Inferior parietal cortex (tissue), 1 donor: ENCODE results near the gene ILKAP.

ENCODE experiments used
- DNase-seq: peaks from one replicate; pipeline ENCODE4 v3.0.0-alpha.2; 2016; ENCODE audit errors: extremely low spot score

Gene ILKAP

DNA sequence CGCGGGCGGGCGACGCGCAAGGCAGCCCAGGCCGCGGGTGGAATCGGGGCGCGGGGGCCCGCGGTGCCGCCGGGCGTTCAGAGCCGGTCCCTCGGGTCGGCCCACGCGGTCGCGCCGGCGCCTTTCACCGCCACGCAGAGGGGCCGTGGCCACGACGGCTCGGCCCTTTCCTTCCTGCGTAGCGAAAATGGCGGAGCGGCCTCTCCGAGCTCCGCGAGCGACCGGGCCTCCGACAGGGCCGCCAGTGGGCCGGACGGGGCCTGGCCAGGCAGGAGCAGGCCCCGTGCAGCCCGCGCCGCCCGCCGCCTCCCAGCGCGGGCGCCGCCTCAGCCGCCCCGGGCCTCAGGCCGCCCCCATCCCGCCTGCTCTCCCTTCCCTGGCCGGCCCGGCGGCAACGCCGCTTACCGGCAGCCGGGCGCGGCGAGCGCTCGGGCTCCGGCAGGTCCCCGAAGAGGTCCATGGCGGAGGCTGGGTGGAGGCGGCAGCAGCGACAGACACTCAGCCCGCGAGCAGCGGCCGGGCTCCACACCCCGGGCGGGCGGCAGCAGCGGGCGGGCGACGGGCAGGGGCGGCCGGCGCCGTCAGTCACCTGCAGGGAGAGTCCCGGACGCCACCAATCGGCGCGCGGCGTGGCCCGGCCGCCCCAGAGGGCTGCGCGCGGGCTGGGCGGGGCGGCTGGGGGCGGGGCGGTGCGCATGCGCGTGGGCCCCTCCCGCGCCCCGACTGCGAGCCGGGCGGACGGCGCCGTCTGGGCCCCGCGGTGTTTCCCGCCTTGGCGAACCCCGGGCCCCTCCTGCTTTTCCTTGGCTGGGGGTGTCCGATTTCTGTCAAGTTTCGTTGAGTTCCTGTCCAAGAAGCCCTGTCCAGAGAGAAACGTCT is at the start of gene ILKAP:
Gene ILKAP (minus strand): TSS at position 602 of the 879 bp plus-strand sequence. CDS start 142 bp downstream, at position 460.
- peak; percentile 65 for DNase-seq

- no peak for DNase-seq
Observed at GRCh38 chr2:238252766-238253630, 49.5 kb upstream of the ILKAP start.

- no peak for DNase-seq
Observed at GRCh38 chr2:238251986-238252385, 48.5 kb upstream of the ILKAP start.

- DNase-seq = no peak
Observed at GRCh38 chr2:238251331-238251730, 47.8 kb upstream of the ILKAP start.

DNA sequence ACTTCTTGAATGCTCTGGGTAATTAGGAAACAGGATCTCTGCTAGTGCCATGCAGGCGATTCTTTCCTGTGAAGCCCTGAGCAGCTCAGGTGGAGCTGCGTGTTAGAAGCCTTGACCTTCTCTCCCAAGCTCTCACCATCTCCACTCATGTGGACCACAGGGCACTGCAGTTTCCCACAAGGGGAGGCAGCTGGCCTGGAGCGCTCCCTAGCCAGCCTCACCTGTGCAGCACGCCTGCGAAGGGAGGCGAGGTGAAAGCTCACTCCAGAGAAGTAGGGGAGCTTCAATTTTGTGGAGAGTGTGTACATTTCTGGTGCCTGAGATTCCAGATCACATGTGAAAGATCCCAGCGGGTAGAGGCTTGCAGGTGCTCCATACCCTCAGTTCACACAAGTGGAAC is 47.4 kb upstream of the ILKAP start:
- no peak for DNase-seq

DNA sequence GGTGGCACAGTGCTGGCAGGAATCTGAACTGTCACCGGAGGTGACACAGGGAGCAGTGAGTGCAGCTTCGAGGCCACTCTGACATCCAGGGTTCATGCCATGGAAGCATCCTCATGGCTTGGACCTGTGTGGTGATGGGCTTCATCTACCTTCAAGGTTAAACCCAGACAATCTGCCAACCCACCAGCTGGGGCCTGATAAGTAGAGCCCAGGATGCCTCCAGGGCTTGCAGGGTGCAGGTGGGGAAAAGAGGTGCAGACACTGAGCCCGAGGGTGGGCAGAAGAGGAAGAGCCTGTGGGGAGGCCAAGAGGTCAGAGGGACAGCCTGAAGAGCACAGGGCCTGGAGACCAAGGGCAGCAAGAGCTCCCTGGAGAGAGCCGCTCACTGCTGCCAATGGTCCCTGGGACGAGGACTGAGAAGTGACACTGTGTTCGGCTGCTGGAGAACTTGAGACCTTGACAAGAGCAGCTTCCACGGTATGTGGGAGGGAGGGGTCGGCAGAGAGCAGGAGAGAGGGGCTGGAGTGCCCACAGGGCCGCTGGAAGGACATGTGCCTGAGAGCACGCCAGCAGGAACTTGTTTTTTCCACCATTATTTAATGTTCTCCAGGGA is 44.5 kb upstream of the ILKAP start:
- DNase-seq = no peak

DNA sequence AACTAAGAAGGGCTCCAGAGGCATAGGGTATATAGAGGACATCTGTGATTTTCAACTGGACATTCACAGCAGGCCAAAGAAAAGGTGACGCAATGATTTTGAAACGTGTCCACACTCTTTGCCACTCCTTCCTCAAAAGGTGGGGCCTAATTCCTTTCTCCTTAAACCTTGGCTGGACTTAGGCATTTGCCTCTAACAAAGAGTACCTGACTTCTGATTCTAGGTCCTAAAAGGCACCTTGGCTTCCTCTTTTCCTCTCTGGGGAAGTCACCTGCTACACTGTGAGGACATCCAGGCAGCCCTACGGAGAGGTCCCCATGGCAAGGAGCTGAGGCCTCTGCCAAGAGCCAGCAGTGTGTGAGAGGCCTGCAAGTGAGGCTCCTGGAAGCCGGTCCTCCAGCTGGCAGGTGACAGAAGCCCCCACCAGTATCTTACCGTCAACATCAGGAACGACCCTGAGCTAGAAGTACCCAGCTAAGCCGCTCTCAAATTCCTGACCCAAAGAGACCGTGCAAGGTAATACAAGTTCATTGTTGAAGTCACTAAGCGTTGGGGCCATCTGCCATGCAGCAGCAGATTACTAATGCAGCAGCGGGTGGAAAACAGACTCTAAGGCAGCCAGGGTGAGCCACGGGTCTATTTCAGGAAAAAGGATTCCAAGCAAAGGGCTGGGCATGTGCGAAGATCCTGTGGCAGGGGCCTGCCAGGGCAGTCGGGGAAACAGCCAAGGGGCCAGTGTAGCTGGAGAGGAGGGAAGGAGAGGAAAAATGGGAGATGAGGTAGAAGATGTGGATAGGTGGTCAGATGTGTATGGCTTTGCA is 43.7 kb upstream of the ILKAP start:
- DNase-seq = no peak

GRCh38 chr2:238244151-238244550 is 40.7 kb upstream of the ILKAP start:
- no peak for DNase-seq

GRCh38 chr2:238243496-238244076 is 40.1 kb upstream of the ILKAP start:
- no peak for DNase-seq

DNA sequence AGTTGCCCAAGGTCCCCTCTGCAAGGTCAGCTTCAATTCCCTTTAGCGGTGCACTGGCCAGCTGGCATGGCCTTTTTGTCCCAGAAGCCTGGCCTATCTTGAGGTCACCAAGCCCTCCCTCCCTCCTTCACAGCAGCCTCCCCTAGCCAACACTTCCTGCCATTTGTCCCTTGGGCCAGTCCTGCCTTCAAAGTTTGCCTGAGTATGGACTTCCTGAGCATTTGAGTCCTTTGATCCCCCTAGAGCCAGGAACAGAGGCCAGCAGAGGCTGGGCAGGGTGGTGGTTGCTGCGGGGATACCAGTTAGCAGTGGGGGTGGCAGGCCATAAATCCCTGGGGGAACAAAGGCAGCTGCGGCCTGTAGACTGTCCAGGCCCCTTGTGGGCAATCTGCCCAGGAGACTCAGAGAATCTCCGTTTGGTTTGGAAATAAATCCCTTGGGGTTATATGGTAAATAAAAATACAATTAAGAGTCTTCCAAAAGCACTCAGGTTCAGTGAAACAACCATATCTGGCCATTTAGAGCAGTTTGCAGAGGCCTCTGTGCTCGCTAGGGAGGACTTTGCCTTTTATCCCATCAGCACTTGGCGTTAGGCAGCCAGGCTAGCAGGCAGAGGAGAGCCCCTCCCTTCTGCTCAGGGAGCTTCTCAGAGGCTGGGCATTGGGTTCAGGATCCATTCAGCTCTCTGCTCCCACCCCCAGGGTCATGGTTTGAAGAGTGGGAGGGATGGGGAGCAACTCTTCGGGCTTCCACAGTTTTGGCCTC is 39.4 kb upstream of the ILKAP start:
- DNase-seq = no peak

GRCh38 chr2:238241970-238242369 is 38.5 kb upstream of the ILKAP start:
- no peak for DNase-seq

DNA sequence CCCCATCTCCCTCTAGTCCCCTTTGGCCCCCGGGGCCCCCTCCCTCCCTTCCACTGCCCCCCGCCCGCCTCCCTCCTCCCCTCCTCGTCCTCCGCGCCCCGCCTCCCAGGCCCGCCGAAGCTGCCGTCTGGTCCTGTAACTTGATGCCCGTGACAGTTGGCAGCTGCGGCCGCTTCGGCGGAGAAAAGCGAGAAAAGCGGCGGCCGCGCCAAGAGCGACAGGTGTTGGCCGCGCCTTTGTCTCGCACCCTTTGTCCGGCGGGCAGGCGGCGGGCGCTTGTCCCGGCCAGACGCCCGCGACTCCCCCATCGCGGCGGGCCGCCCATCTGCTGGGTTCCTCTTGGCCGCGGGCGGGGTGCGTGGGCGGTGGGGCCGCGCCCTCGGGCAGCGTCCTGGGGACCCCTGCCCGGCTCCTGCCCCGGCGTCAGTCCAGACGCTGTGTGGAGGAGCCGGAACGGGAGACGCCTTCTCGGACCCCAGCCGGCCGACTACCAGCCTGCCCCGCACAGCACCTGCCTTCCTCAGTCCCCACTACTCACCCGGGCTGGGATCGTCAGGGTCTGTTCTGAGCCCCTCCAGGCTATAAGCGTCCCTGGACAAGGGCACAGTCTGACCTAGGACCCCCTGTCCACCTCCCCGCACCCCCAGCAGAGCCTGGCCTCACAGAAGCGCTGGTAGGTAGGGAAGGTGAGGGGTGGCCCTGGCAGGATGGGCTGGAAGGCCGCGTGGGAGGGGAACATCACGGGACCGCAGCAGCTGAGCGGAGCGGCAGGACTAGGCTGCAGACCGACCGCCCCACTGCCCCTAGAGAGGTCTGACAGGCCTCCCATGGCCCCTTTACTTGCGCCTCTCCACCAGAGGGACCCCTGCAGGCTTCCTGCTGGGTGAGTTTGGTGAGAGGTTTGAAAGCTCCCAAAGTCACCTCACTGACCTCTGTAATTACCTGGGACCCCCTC is 37.5 kb upstream of the ILKAP start:
- no peak for DNase-seq

DNA sequence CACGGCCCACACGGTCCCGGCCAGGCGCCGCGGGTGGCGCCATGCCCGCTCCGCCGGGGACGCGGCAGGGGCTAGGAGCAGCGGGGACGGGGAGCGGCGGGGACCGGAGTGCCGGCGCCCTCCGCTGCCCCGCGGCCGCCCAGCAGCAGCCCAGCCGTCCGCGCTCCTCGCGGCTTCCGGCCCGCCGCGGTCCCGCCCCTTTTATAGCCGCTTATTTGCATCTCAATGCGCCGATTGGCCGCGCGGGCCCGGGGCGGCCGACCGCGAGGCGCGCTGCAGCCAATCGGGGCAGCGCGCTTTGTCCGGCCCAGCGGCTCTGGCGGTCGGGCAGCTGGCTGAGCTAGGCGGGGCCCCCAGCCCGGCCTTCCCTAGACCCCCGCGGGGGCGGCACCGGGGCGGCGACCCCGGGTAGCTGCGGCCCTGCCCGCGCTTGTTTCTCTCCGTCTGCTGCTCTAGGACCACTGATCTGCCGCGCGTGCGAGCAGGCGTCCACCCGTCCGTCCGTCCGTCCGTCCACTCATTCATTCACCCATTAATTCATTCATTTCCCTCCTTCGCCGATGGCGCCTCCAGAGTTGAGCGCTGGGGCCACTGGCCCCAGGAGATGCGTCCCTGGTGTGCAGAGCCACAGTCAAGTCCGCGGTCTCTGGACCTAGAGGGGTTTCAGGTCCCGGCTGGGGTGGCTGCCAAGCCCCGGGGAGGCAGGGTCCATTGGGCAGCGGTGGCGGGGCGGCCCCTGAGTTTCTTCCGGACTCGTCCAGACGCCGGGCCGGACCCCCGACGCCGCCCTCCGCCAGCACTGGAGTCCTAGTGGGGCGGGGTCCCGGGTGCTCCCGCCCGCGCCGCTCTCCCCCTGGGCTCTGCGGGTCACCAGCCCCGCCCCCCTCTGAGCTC is 36.6 kb upstream of the ILKAP start, which contains the start of gene HES6:
Gene HES6 (minus strand): TSS at position 176 of the 894 bp plus-strand sequence. CDS start 133 bp downstream, at position 43.
- peak; percentile 80 for DNase-seq

DNA sequence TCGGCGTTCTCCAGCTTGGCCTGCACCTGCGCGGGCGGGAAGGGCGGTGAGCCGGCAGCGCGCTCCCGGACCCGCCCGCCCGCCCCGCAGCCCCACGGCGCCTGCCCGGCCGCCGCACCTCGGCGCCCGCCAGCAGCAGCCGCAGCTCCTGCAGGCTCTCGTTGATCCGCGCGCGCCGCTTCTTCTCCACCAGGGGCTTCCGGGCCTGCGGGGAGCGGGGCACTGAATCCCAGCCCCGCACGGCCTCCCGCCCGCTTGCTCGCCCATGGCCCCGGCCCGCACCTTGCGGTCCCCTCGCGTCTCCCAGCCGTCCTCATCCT is 36.0 kb upstream of the ILKAP start:
- DNase-seq = no peak

- no peak for DNase-seq
Observed at GRCh38 chr2:238238766-238239542, 35.5 kb upstream of the ILKAP start.

GRCh38 chr2:238238311-238238765 is 34.8 kb upstream of the ILKAP start:
- DNase-seq = no peak
